CD4-positive, alpha-beta memory T cell (primary cell): ENCODE results near the gene GNA14. TPM values are rescaled to one million over a fixed set of nuclear protein-coding genes. Genes with fewer than 3 reads are reported as not detected.

ENCODE experiments used
- CTCF ChIA-PET: fragments of 350-600 bp; sonication (Branson Sonifier 250); formaldehyde crosslinking; loops from one replicate; lab custom pipeline; 2021; ENCODE audit warnings: inconsistent platforms; ENCODE audit not compliant: partially characterized antibody; lab: Charles Lee
- POLR2A ChIA-PET: fragments of 350-600 bp; sonication (Branson Sonifier 250); formaldehyde crosslinking; loops from one replicate; lab custom pipeline; 2021; ENCODE audit not compliant: partially characterized antibody; lab: Charles Lee
- DNase-seq, 5 donors: peaks; one replicate each; pipeline versions ENCODE4 v3.0.0 to v3.0.0-alpha.2; 2020 to 2022; ENCODE audit warnings: mixed read lengths in 1 of 5
- H3K27ac ChIP-seq: one replicate; pipeline ENCODE4 v1.7.0; 2013; ENCODE audit warnings: low read depth, low read length
- H3K27me3 ChIP-seq: 2 replicates; pipeline ENCODE4 v1.7.0; 2013; ENCODE audit warnings: mild to moderate bottlenecking, low read length, moderate library complexity; ENCODE audit not compliant: insufficient read depth
- H3K36me3 ChIP-seq: 2 replicates; pipeline ENCODE4 v1.7.0; 2013; ENCODE audit warnings: mild to moderate bottlenecking, low read length, moderate library complexity; ENCODE audit not compliant: insufficient read depth
- H3K4me1 ChIP-seq: 2 replicates; pipeline ENCODE4 v1.7.0; 2013; ENCODE audit warnings: mild to moderate bottlenecking, low read length, moderate library complexity; ENCODE audit not compliant: insufficient read depth
- H3K4me3 ChIP-seq, 2 donors: one replicate each; pipeline ENCODE4 v1.7.0; 2013; ENCODE audit warnings: low read length in 2 of 2, mild to moderate bottlenecking in 1 of 2
- H3K9me3 ChIP-seq, 2 donors: one replicate each; pipeline ENCODE4 v1.7.0; 2013; ENCODE audit warnings: low read length in 2 of 2, control low read depth in 1 of 2; ENCODE audit not compliant: control insufficient read depth in 1 of 2
- H3K27ac Mint-ChIP-seq, 7 donors: one replicate each; pipeline ENCODE4 v1.8.0; 2020 to 2021; ENCODE audit warnings: mixed read lengths in 7 of 7, mild to moderate bottlenecking in 6 of 7, inconsistent platforms in 3 of 7, moderate library complexity in 3 of 7
- H3K27me3 Mint-ChIP-seq, 2 donors: one replicate each; pipeline ENCODE4 v1.8.0; 2020 to 2021; ENCODE audit warnings: mixed read lengths in 2 of 2
- H3K36me3 Mint-ChIP-seq, 2 donors: one replicate each; pipeline ENCODE4 v1.8.0; 2020 to 2021; ENCODE audit warnings: mixed read lengths in 2 of 2, inconsistent platforms in 1 of 2, mild to moderate bottlenecking in 1 of 2
- H3K4me1 Mint-ChIP-seq, 4 donors: one replicate each; pipeline ENCODE4 v1.8.0; 2020 to 2021; ENCODE audit warnings: mixed read lengths in 4 of 4, mild to moderate bottlenecking in 1 of 4
- H3K4me3 Mint-ChIP-seq, 8 donors: one replicate each; pipeline ENCODE4 v1.8.0; 2020 to 2021; ENCODE audit warnings: mixed read lengths in 8 of 8, mild to moderate bottlenecking in 7 of 8, moderate library complexity in 6 of 8, inconsistent platforms in 3 of 8
- H3K9me3 Mint-ChIP-seq, 8 donors: one replicate each; pipeline ENCODE4 v1.8.0; 2020 to 2021; ENCODE audit warnings: mixed read lengths in 8 of 8, mild to moderate bottlenecking in 5 of 8, inconsistent platforms in 3 of 8, moderate library complexity in 1 of 8
- intact Hi-C: fragments of 100-400 bp; cut with micrococcal nuclease; formaldehyde crosslinking; loops from one replicate; pipeline ENCODE4 v1.15.1; 2023
- polyA plus RNA-seq, 2 donors: library from polyadenylated mRNA; unstranded; fragments of 300-500 nt; fragmentation: Illumina TruSeq; gene quantifications; one replicate each; pipeline ENCODE4 v1.2.3, GENCODE V29; 2021
- total RNA-seq, 2 experiments: library from RNA; stranded (reverse); gene quantifications; one replicate each; pipeline ENCODE4 v1.2.3, GENCODE V29; 2021

GNA14 gene
- total and polyA plus RNA-seq, 4 experiments from 2014 or later, result not detected

GRCh38 chr9:77679088-77679487 is 31.0 kb upstream of the GNA14 start:
- no peaks in the 10 kb centered on the region for H3K27me3 ChIP-seq
- H3K36me3 ChIP-seq, result no peaks in the 10 kb centered on the region
- no peak overlapping the region for H3K27ac Mint-ChIP-seq
- intact Hi-C loops, result no loop called here
- no peaks in the 10 kb centered on the region for H3K4me1 Mint-ChIP-seq
- H3K4me1 ChIP-seq, result no peaks in the 10 kb centered on the region
- no peak overlapping the region for H3K27ac ChIP-seq
- H3K9me3 ChIP-seq, result no peaks in the 10 kb centered on the region
- no peak overlapping the region for H3K4me3 Mint-ChIP-seq
- peaks cover 0 to 1% of the 10 kb centered on the region in 2 donors for H3K27me3 Mint-ChIP-seq
- peaks cover 0 to 5% (median 2%) of the 10 kb centered on the region in 8 donors for H3K9me3 Mint-ChIP-seq
- ChIA-PET POLR2A (no interaction called here), CTCF (no interaction called here)
- H3K36me3 Mint-ChIP-seq, result no peaks in the 10 kb centered on the region
- H3K4me3 ChIP-seq, result no peak overlapping the region
- DNase-seq, result no peak

GRCh38 chr9:77677957-77678535 is 29.9 kb upstream of the GNA14 start:
- no peaks in the 10 kb centered on the region for H3K9me3 ChIP-seq
- H3K36me3 ChIP-seq, result no peaks in the 10 kb centered on the region
- Mint-ChIP-seq H3K27ac (no peak overlapping the region), H3K27me3 (peaks cover 0 to 1% of the 10 kb centered on the region in 2 donors), H3K4me1 (no peaks in the 10 kb centered on the region), H3K4me3 (no peak overlapping the region), H3K36me3 (no peaks in the 10 kb centered on the region), H3K9me3 (peaks cover 0 to 2% (median 0%) of the 10 kb centered on the region in 8 donors)
- no peak overlapping the region for H3K27ac ChIP-seq
- H3K27me3 ChIP-seq, result no peaks in the 10 kb centered on the region
- intact Hi-C loops, result no loop called here
- ChIA-PET POLR2A (no interaction called here), CTCF (no interaction called here)
- H3K4me3 ChIP-seq, result no peak overlapping the region
- DNase-seq, result no peak
- no peaks in the 10 kb centered on the region for H3K4me1 ChIP-seq

GRCh38 chr9:77677397-77677796 is 29.3 kb upstream of the GNA14 start:
- POLR2A ChIA-PET, result no interaction called here
- H3K27ac ChIP-seq, result no peak overlapping the region
- no peak for DNase-seq
- no peaks in the 10 kb centered on the region for H3K36me3 ChIP-seq
- no peaks in the 10 kb centered on the region for H3K9me3 ChIP-seq
- Mint-ChIP-seq H3K4me1 (no peaks in the 10 kb centered on the region), H3K4me3 (no peak overlapping the region), H3K9me3 (no peaks in the 10 kb centered on the region), H3K27me3 (peaks cover 0 to 1% of the 10 kb centered on the region in 2 donors), H3K36me3 (no peaks in the 10 kb centered on the region), H3K27ac (no peak overlapping the region)
- H3K27me3 ChIP-seq, result no peaks in the 10 kb centered on the region
- H3K4me3 ChIP-seq, result no peak overlapping the region
- intact Hi-C loops, result no loop called here
- no peaks in the 10 kb centered on the region for H3K4me1 ChIP-seq
- CTCF ChIA-PET, result no interaction called here

- ChIA-PET POLR2A (no interaction called here), CTCF (interaction anchor here (0.7 kb wide), 1 partner anchor 79 kb away, joined by 3 read pairs; no protein-coding TSS in a partner anchor)
- Histone ChIP-seq H3K27ac (no peak overlapping the region), H3K36me3 (no peaks in the 10 kb centered on the region), H3K4me3 (no peak overlapping the region), H3K4me1 (no peaks in the 10 kb centered on the region), H3K9me3 (no peaks in the 10 kb centered on the region), H3K27me3 (no peaks in the 10 kb centered on the region)
- H3K27ac Mint-ChIP-seq, result peak overlapping the region in 1 of 7 donors; percentile 27
- H3K4me1 Mint-ChIP-seq, result no peaks in the 10 kb centered on the region
- no peak overlapping the region for H3K4me3 Mint-ChIP-seq
- H3K27me3 Mint-ChIP-seq, result peaks cover 2 to 4% of the 10 kb centered on the region in 2 donors
- H3K36me3 Mint-ChIP-seq, result no peaks in the 10 kb centered on the region
- DNase-seq, result no peak
- no peaks in the 10 kb centered on the region for H3K9me3 Mint-ChIP-seq
- intact Hi-C loops, result no loop called here
Measured at GRCh38 chr9:77673941-77674791, 26.0 kb upstream of the GNA14 start.

GRCh38 chr9:77672183-77672582 is 24.1 kb upstream of the GNA14 start:
- H3K36me3 Mint-ChIP-seq, result no peaks in the 10 kb centered on the region
- intact Hi-C loops, result no loop called here
- H3K4me1 Mint-ChIP-seq, result no peaks in the 10 kb centered on the region

GRCh38 chr9:77667151-77667550 is 19.0 kb upstream of the GNA14 start:
- H3K27ac Mint-ChIP-seq, result no peak overlapping the region
- H3K4me3 Mint-ChIP-seq, result no peak overlapping the region
- peaks cover 5 to 11% of the 10 kb centered on the region in 2 donors for H3K27me3 Mint-ChIP-seq
- Histone ChIP-seq H3K27ac (no peak overlapping the region), H3K36me3 (no peaks in the 10 kb centered on the region), H3K9me3 (no peaks in the 10 kb centered on the region), H3K4me3 (no peak overlapping the region), H3K4me1 (no peaks in the 10 kb centered on the region), H3K27me3 (no peaks in the 10 kb centered on the region)
- ChIA-PET POLR2A (no interaction called here), CTCF (no interaction called here)
- DNase-seq, result no peak
- intact Hi-C loops, result loop anchor here (10.0 kb wide), 1 partner anchor 368 kb away; the partner anchor contains the start of gene GNAQ
- H3K9me3 Mint-ChIP-seq, result peaks cover 0 to 1% (median 0%) of the 10 kb centered on the region in 8 donors
- H3K4me1 Mint-ChIP-seq, result no peaks in the 10 kb centered on the region
- no peaks in the 10 kb centered on the region for H3K36me3 Mint-ChIP-seq

More at GRCh38 chr9:77672183-77672582, 24.1 kb upstream of the GNA14 start:
- Mint-ChIP-seq H3K9me3 (no peaks in the 10 kb centered on the region), H3K4me3 (no peak overlapping the region), H3K27ac (no peak overlapping the region), H3K27me3 (peaks cover 5 to 6% of the 10 kb centered on the region in 2 donors)
- POLR2A ChIA-PET, result no interaction called here
- no peak overlapping the region for H3K27ac ChIP-seq
- no peaks in the 10 kb centered on the region for H3K9me3 ChIP-seq
- no peak overlapping the region for H3K4me3 ChIP-seq
- no peaks in the 10 kb centered on the region for H3K4me1 ChIP-seq
- H3K27me3 ChIP-seq, result no peaks in the 10 kb centered on the region
- no peaks in the 10 kb centered on the region for H3K36me3 ChIP-seq
- CTCF ChIA-PET, result no interaction called here
- no peak for DNase-seq

GRCh38 chr9:77663754-77664153 is 15.6 kb upstream of the GNA14 start:
- no peaks in the 10 kb centered on the region for H3K36me3 Mint-ChIP-seq
- H3K36me3 ChIP-seq, result no peaks in the 10 kb centered on the region
- no peak overlapping the region for H3K4me3 Mint-ChIP-seq
- H3K9me3 ChIP-seq, result no peaks in the 10 kb centered on the region
- DNase-seq, result no peak
- H3K4me3 ChIP-seq, result no peak overlapping the region
- H3K27me3 Mint-ChIP-seq, result peaks cover 3 to 5% of the 10 kb centered on the region in 2 donors
- H3K27ac ChIP-seq, result no peak overlapping the region
- no peaks in the 10 kb centered on the region for H3K4me1 ChIP-seq
- CTCF ChIA-PET, result no interaction called here
- no peaks in the 10 kb centered on the region for H3K4me1 Mint-ChIP-seq
- POLR2A ChIA-PET, result no interaction called here
- intact Hi-C loops, result loop anchor here (10.0 kb wide), 1 partner anchor 371 kb away; the partner anchor contains the start of gene GNAQ
- H3K27me3 ChIP-seq, result no peaks in the 10 kb centered on the region
- peaks cover 0 to 2% (median 0%) of the 10 kb centered on the region in 8 donors for H3K9me3 Mint-ChIP-seq
- H3K27ac Mint-ChIP-seq, result no peak overlapping the region
